CD14-positive monocyte (primary cell): ENCODE data around the gene FBXW2. TPM values are rescaled to one million over a fixed set of nuclear protein-coding genes. Genes with fewer than 3 reads are reported as not detected.

Experiments used
- DNase-seq, 3 donors: peaks; one replicate each; pipeline ENCODE4 v3.0.0-alpha.2; 2011 to 2022
- H2AFZ ChIP-seq: 2 replicates; pipeline ENCODE4 v1.6.0; 2012; ENCODE audit warnings: mild to moderate bottlenecking, low read depth, low read length, inconsistent platforms; ENCODE audit not compliant: insufficient read depth, poor library complexity, severe bottlenecking
- H3K27ac ChIP-seq, 2 donors: 1 replicate in 1 of 2; 2 replicates in 1 of 2; pipeline ENCODE4 v1.5.1; 2012 to 2013; ENCODE audit warnings: low read length in 2 of 2, control low read depth in 1 of 2, inconsistent platforms in 1 of 2, low read depth in 1 of 2, mild to moderate bottlenecking in 1 of 2
- H3K27me3 ChIP-seq, 2 donors: one replicate each; pipeline versions ENCODE4 v1.6.0 to v1.6.1; 2011 to 2013; ENCODE audit warnings: low read length in 2 of 2; ENCODE audit not compliant: control insufficient read depth in 2 of 2, insufficient read depth in 2 of 2
- H3K36me3 ChIP-seq, 2 donors: replicated peaks in 1 of 2; 1 replicate in 1 of 2; 2 replicates in 1 of 2; pipeline versions ENCODE4 v1.5.1 to v1.6.1; 2012 to 2013; ENCODE audit warnings: low read length in 2 of 2, control low read depth in 1 of 2, inconsistent platforms in 1 of 2, mild to moderate bottlenecking in 1 of 2; ENCODE audit not compliant: insufficient read depth in 2 of 2, control insufficient read depth in 1 of 2
- H3K4me1 ChIP-seq, 2 donors: 1 replicate in 1 of 2; 2 replicates in 1 of 2; pipeline versions ENCODE4 v1.5.1 to v1.6.1; 2012 to 2013; ENCODE audit warnings: low read length in 2 of 2, control low read depth in 1 of 2, inconsistent platforms in 1 of 2, mild to moderate bottlenecking in 1 of 2, moderate library complexity in 1 of 2; ENCODE audit not compliant: insufficient read depth in 2 of 2, control insufficient read depth in 1 of 2
- H3K4me2 ChIP-seq: replicated peaks from 2 replicates; pipeline ENCODE3; 2012; ENCODE audit warnings: low read length, moderate library complexity, mild to moderate bottlenecking; ENCODE audit not compliant: poor library complexity, severe bottlenecking; ENCODE audit errors: extremely low read depth
- H3K4me3 ChIP-seq, 3 experiments: fragments of 200-600 bp in 1 of 3; sonication (generic) in 1 of 3; replicated peaks in 1 of 3; 1 replicate in 2 of 3; 2 replicates in 1 of 3; pipeline ENCODE4 v1.5.1; 2011 to 2013; ENCODE audit warnings: low read length in 3 of 3, mild to moderate bottlenecking in 3 of 3, control low read depth in 2 of 3, low read depth in 2 of 3, inconsistent platforms in 1 of 3, moderate library complexity in 1 of 3
- H3K79me2 ChIP-seq: 2 replicates; pipeline ENCODE4 v1.6.0; 2012; ENCODE audit warnings: mild to moderate bottlenecking, control low read depth, inconsistent platforms, low read length, moderate library complexity; ENCODE audit not compliant: insufficient read depth
- H3K9ac ChIP-seq: 2 replicates; pipeline ENCODE4 v1.6.0; 2017; ENCODE audit warnings: low read length, mild to moderate bottlenecking; ENCODE audit not compliant: insufficient read depth, poor library complexity, severe bottlenecking
- H3K9me3 ChIP-seq, 2 donors: replicated peaks in 1 of 2; 1 replicate in 1 of 2; 2 replicates in 1 of 2; pipeline versions ENCODE4 v1.5.1 to v1.6.1; 2012 to 2013; ENCODE audit warnings: low read length in 2 of 2, control low read depth in 1 of 2; ENCODE audit not compliant: control insufficient read depth in 1 of 2, insufficient read depth in 1 of 2
- H4K20me1 ChIP-seq: 2 replicates; pipeline ENCODE4 v1.6.0; 2012; ENCODE audit warnings: mild to moderate bottlenecking, low read length, control low read depth, moderate library complexity; ENCODE audit not compliant: insufficient read depth
- H3K27ac Mint-ChIP-seq, 7 donors: one replicate each; pipeline ENCODE4 v1.8.0; 2020; ENCODE audit warnings: mild to moderate bottlenecking in 7 of 7, mixed read lengths in 7 of 7, moderate library complexity in 6 of 7, inconsistent platforms in 2 of 7
- H3K27me3 Mint-ChIP-seq, 3 donors: one replicate each; pipeline ENCODE4 v1.8.0; 2021 to 2022; ENCODE audit warnings: low read depth in 3 of 3, mild to moderate bottlenecking in 3 of 3, mixed read lengths in 3 of 3, moderate library complexity in 3 of 3, inconsistent platforms in 1 of 3
- H3K36me3 Mint-ChIP-seq, 2 donors: one replicate each; pipeline ENCODE4 v1.8.0; 2020; ENCODE audit warnings: mixed read lengths in 2 of 2, inconsistent platforms in 1 of 2, mild to moderate bottlenecking in 1 of 2
- H3K4me1 Mint-ChIP-seq: one replicate; pipeline ENCODE4 v1.8.0; 2020; ENCODE audit warnings: mild to moderate bottlenecking, mixed read lengths
- H3K4me3 Mint-ChIP-seq, 2 donors: one replicate each; pipeline ENCODE4 v1.8.0; 2020; ENCODE audit warnings: mild to moderate bottlenecking in 2 of 2, mixed read lengths in 2 of 2, moderate library complexity in 1 of 2
- H3K9me3 Mint-ChIP-seq, 7 donors: one replicate each; pipeline ENCODE4 v1.8.0; 2020 to 2022; ENCODE audit warnings: mixed read lengths in 7 of 7, mild to moderate bottlenecking in 6 of 7, moderate library complexity in 6 of 7, inconsistent platforms in 2 of 7
- WGBS: methylation state at CpG from one replicate; pipeline ENCODE4 v1.1.5; 2013; ENCODE audit warnings: missing lambda C conversion rate; ENCODE audit not compliant: insufficient coverage; 5-methylcytosine and 5-hydroxymethylcytosine counted together
- intact Hi-C, 2 donors: fragments of 100-400 bp; cut with micrococcal nuclease; formaldehyde crosslinking; loops; one replicate each; pipeline versions ENCODE4 v1.15.0 to v1.15.1; 2023
- polyA plus RNA-seq, 3 donors: library from polyadenylated mRNA; depleted of rRNA in 1 of 3; unstranded in 2 of 3; stranded (reverse) in 1 of 3; fragments of 300-500 nt in 2 of 3; fragments of >200 nt in 1 of 3; fragmentation: Illumina TruSeq in 2 of 3; gene quantifications; 1 replicate in 2 of 3; 2 replicates in 1 of 3; pipeline ENCODE4 v1.2.3, GENCODE V29; 2012 to 2021
- TF ChIP-seq, protein P1 (sequence below): fragments of 200-600 bp; IDR thresholded peaks from one replicate; pipeline ENCODE4 v1.8.0; 2022; ENCODE audit warnings: antibody characterized with exemption, mild to moderate bottlenecking

Gene FBXW2
- polyA plus RNA-seq, 3 donors: 20.0 to 30.8 (median 28.9) TPM

DNA sequence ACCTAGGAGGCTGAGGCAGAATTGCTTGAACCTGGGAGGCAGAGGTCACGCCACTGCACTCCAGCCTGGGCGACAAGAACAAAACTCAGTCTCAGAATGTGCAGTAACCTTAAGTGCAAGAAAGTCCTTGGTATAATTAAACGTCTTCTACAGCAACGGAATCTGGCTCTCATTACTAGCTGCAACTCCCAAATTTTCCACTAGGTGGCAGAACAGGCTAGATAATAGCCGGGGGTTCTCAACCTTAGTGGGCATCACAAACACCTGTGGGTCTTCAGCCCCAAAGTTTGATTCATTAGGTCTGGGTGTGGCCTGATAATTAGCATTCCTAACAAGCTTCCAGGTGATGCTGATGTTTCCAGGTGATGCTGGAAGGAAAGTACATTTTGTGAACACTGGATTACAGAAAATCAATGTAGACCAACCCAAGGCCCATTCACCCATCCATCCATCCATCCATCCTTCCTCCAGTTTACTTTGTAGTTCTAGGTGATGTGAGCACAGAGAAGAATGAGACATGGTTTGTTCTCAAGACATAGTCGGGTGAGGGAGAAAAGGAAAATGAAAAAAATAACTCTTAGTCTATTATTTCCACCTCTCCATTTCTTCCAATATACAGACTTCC lies 37.3 kb downstream of the FBXW2 start:
- Histone ChIP-seq H3K9me3 (no peaks in the 10 kb centered on the region), H3K36me3 (peaks cover 0 to 13% of the 10 kb centered on the region in 2 donors), H3K4me3 (no peak overlapping the region), H3K9ac (no peak overlapping the region), H3K4me1 (peaks cover 45 to 60% of the 10 kb centered on the region in 2 donors), H3K27ac (peak overlapping the region in 1 of 2 donors; percentile 80), H4K20me1 (no peaks in the 10 kb centered on the region), H3K4me2 (peak overlapping the region; percentile 66), H3K79me2 (peaks cover 4% of the 10 kb centered on the region), H3K27me3 (no peaks in the 10 kb centered on the region), H2AFZ (peak overlapping the region; percentile 54)
- 5% methylated on average over 5 of the region's 6 CpGs for WGBS
- Mint-ChIP-seq H3K36me3 (peaks cover 8 to 23% of the 10 kb centered on the region in 2 donors), H3K4me1 (peaks cover 60% of the 10 kb centered on the region), H3K4me3 (no peak overlapping the region), H3K27ac (peak overlapping the region in 5 of 7 donors; percentile 25 to 90 (median 87)), H3K27me3 (no peaks in the 10 kb centered on the region), H3K9me3 (peaks cover 0 to 2% (median 0%) of the 10 kb centered on the region in 7 donors)
- peak in 2 of 3 donors; percentile 57 to 70 for DNase-seq
- intact Hi-C loops: loop anchor here in 1 of 2 donors (5.0 kb wide), 1 partner anchor 301 kb away; no protein-coding TSS in a partner anchor
- TF ChIP-seq, protein P1, sequence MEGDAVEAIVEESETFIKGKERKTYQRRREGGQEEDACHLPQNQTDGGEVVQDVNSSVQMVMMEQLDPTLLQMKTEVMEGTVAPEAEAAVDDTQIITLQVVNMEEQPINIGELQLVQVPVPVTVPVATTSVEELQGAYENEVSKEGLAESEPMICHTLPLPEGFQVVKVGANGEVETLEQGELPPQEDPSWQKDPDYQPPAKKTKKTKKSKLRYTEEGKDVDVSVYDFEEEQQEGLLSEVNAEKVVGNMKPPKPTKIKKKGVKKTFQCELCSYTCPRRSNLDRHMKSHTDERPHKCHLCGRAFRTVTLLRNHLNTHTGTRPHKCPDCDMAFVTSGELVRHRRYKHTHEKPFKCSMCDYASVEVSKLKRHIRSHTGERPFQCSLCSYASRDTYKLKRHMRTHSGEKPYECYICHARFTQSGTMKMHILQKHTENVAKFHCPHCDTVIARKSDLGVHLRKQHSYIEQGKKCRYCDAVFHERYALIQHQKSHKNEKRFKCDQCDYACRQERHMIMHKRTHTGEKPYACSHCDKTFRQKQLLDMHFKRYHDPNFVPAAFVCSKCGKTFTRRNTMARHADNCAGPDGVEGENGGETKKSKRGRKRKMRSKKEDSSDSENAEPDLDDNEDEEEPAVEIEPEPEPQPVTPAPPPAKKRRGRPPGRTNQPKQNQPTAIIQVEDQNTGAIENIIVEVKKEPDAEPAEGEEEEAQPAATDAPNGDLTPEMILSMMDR: peak; percentile 97

DNA sequence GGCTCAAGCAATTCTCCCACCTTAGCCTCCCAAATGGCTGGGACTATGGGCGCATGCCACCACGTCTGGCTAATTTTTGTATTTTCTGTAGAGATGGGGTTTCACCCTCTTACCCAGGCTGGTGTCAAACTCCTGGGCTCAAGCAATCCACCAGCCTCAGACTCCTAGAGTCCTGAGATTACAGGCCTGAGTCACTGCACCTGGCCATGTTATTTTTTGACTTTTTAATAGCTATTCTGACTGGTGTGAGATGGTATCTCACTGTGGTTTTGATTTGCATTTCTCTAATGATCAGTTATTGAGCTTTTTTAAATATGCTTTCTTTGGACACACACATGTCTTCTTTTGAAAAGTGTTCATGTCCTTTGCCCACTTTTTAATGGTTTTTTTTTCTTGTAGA lies 38.2 kb downstream of the FBXW2 start:
- Histone ChIP-seq H4K20me1 (no peaks in the 10 kb centered on the region), H3K4me3 (no peak overlapping the region), H3K27ac (no peak overlapping the region), H3K9me3 (no peaks in the 10 kb centered on the region), H3K36me3 (peaks cover 0 to 4% of the 10 kb centered on the region in 2 donors), H3K4me1 (peaks cover 45 to 59% of the 10 kb centered on the region in 2 donors), H3K9ac (no peak overlapping the region), H3K27me3 (no peaks in the 10 kb centered on the region), H3K79me2 (peaks cover 4% of the 10 kb centered on the region), H3K4me2 (no peak overlapping the region), H2AFZ (no peak overlapping the region)
- Mint-ChIP-seq H3K4me3 (no peak overlapping the region), H3K9me3 (peaks cover 0 to 2% (median 0%) of the 10 kb centered on the region in 7 donors), H3K4me1 (peaks cover 62% of the 10 kb centered on the region), H3K27me3 (no peaks in the 10 kb centered on the region), H3K36me3 (peaks cover 3 to 16% of the 10 kb centered on the region in 2 donors), H3K27ac (peak overlapping the region in 1 of 7 donors; percentile 63)
- intact Hi-C loops: loop anchor here in 1 of 2 donors (5.0 kb wide), 1 partner anchor 302 kb away; no protein-coding TSS in a partner anchor
- no CpG with 5 or more reads among the region's 2 CpGs for WGBS
- TF ChIP-seq, protein P1: no peak
- DNase-seq: no peak
